KBM-7 (cell line): Measurements from ENCODE around the gene RUFY2.

ENCODE experiments used
- DNase-seq: peaks from one replicate; pipeline ENCODE4 v3.0.0-alpha.2; 2015
- in situ Hi-C: fragments of 300-500 bp; cut with MboI; formaldehyde crosslinking; loops from 2 replicates; pipeline ENCODE4 v1.14.3; 2020; ENCODE audit warnings: low sequenced_read_pairs, low pct_unique_long_range_greater_than_20kb, mixed read lengths

RUFY2 gene

GRCh38 chr10:68366600-68366999 is 40.5 kb downstream of the RUFY2 start:
- in situ Hi-C loops = no loop called here
- no peak for DNase-seq

DNA sequence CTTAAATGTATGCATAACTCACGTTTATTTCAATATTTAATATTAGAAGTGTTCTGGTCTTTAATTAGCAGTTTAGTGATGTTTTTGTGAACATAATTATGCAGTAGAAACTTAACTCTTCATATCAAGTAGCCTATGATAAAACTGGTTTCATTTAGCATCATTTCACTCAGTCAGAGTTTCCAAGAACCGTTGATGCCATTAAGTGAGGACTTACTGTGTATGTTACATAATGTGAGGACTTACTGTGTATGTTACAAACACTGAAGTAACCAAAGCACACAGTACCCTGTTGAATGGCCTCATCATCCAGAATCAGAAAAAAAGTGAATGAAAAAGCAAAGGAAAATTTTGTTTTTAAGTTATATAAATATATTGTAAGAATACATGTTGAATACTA is 41.5 kb downstream of the RUFY2 start:
- no peak for DNase-seq
- in situ Hi-C loops = no loop called here

GRCh38 chr10:68364101-68364886 is 42.8 kb downstream of the RUFY2 start:
- in situ Hi-C loops = no loop called here
- no peak for DNase-seq

DNA sequence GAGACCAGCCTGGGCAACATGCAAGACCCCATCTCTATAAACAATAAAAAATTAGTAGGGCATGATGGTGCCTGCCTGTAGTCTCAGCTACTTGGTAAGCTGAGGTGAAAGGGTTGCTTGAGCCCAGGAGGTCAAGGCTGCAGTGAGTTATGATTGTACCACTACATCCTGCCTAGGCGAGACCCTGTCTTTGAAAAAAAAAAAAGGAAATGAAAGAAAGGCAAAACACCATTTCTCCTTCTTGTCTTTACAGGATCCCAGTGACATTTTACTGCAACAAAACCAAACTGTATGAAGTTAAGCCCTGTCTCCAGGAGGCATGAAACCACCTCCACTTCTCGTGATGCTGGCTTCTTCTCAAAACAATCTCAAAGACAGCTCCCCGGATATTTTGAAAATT is 44.5 kb downstream of the RUFY2 start:
- DNase-seq = no peak
- in situ Hi-C loops = no loop called here

DNA sequence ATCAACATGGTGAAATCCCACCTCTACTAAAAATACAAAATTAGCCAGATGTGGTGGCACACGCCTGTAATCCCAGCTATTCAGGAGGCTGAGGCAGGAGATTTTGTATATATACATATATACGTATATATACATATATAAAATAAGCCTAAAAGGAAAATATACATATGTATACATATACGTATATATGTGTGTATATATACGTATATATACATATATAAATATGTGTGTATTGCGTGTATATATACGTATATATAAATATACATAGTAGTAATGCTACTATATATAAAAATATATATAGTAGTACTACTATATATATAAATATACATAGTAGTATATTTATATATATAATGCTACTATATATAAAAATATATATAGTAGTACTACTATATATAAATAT is 47.9 kb downstream of the RUFY2 start:
- DNase-seq = no peak
- in situ Hi-C loops = no loop called here

DNA sequence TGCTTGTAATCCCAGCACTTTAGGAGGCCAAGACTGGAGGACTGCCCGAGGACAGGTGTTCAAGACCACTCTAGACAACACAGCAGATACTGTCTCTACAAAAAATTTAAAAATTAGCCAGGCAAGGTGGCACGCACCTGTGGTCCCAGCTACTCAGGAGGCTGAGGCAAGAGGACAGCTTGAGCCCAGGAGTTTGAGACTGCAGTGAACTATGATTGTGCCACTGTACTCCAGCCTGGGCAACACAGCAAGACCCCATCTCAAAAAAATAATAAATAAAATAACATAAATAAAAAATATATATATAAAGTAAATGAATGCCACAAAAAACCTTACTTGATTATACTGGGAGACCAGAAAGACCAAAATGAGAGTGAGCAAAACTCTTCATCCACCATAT is 53.5 kb downstream of the RUFY2 start:
- in situ Hi-C loops = no loop called here
- DNase-seq = no peak

DNA sequence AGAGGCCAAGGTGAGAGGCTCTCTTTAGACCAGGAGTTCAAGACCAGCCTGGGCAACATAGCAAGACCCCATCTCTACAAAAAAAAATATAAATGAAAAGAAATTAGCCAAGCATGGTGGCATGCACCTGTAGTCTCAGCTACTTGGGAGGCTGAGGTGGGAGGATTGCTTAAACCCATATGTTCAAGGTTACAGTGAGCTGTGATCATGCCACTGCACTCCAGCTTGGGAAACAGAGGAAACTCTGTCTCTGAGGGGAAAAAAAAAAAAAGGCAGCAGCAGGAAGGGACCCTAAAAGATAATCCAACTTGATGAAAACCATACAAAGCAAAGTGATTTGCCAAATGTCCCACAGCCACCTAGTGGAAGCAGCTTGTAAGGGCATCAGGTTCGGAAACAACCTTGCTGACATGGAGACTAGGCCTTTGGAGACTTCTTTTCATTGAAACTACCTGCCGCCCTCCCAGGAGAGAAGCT is 58.8 kb downstream of the RUFY2 start:
- DNase-seq = peak; percentile 69
- in situ Hi-C loops = no loop called here

- in situ Hi-C loops = no loop called here
- DNase-seq = no peak
Measured at GRCh38 chr10:68346774-68347173, 60.3 kb downstream of the RUFY2 start.

DNA sequence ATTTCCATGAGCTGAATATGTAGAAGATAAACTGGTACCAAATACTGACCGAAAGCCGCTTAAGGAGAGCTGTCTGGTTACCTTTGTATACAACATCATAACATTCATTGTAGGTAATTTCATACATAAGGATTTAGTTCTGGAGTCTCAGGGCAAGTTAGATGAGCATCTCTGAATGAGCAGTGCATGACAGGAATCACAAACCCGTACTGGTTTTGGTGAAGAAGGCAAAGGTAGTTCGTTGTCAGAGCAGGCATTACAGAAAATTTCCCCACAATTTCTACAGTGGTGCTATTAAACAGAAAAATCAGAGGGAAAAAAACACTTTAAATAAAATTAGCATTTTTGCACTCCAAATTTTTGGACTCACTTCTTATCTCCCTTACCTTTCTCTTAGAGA is 61.5 kb downstream of the RUFY2 start:
- in situ Hi-C loops = no loop called here
- DNase-seq = no peak

- in situ Hi-C loops = no loop called here
Measured at GRCh38 chr10:68342909-68343516, 64.1 kb downstream of the RUFY2 start.

DNA sequence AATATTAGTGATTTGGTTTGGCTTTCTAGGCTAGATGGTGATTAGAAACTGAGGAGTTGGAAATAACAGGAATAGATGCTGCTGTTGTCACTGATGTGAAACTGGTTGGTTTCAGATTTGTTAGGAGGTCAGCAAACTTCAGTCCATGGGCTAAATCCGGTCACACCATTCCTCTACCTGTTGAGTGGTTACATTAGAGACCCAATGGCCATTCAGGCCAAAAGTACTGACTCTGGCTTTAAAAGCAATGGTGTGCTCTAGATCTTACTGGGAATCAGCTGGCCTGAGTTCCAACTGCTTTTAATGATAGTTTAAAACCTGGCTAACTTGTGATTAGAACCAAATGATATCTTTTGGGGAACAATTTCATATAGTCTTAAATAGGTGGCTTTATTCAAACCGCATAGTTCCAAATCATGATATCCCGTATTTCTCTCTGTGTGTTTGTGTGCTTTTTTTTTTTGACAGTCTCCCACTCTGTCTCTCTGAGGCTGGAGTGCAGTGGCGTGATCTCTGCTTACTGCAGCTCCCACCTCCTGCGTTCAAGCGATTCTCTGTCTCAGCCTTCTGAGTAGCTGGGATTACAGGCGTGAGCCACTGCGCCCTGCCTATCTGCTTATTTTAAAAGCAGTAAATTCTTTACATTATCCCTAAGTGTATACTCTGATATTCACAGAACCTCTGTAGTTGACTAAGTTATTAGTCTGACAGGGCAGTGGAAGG is 66.6 kb downstream of the RUFY2 start:
- in situ Hi-C loops = no loop called here
- DNase-seq = no peak

More at GRCh38 chr10:68342909-68343516, 64.1 kb downstream of the RUFY2 start:
- DNase-seq = no peak

GRCh38 chr10:68336754-68337351 is 70.2 kb downstream of the RUFY2 start:
- in situ Hi-C loops = no loop called here
- no peak for DNase-seq

GRCh38 chr10:68334672-68335467 is 72.2 kb downstream of the RUFY2 start:
- no peak for DNase-seq
- in situ Hi-C loops = no loop called here

DNA sequence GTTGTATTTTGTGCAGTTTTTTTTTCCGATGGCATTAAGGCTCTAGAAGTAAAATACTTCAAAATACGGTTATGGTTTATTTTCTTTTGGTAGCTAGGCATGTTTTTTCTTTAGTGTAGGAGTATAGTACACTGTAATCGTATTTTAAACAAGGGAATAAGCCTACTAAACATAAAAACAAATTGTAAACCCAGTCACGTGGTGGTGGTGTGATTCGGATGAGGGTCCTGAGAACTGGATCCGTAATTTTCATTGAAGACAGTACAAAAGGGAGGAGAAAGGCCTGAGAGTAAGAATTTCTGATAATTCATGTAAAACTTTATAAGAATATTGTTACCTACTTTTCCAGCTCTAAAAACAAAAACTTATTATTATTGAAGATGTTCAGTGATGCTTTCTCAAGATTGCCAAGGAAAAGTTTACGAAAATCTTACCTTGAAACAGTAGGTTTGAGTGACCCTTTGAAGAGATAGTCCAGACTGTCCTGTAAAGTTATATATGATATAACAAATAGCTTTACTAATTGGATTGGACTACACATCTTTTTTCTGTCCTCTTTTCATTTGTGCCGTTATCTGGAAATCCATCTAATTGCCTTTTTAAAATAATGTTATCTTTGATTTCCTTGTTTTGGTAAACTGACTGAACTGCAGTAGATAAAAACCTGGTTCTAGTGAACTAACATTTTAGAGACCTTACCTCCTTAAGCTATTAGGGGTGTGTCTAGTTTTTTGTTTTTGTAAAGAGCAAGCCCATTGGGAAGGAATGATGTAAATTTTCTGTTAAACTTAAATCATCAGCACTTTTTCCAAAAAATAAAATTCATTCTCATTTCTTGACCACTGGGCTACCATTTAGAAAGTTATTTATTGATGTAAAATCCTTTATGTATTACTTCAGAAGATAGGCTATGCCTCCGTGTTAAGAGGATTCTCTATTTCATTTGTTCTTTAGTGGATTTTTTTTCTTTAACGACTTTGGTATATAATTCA is 73.3 kb downstream of the RUFY2 start:
- in situ Hi-C loops = no loop called here

GRCh38 chr10:68333058-68333395 is 74.0 kb downstream of the RUFY2 start:
- in situ Hi-C loops = no loop called here
- no peak for DNase-seq

More for the DNA sequence above, 73.3 kb downstream of the RUFY2 start:
- DNase-seq = no peak

GRCh38 chr10:68332259-68333057 is 74.6 kb downstream of the RUFY2 start, which contains the start of gene PBLD:
PBLD (minus strand) TSS chr10:68332928; CDS start chr10:68306844, 26,084 bp downstream.
- peak; percentile 83 for DNase-seq
- in situ Hi-C loops = no loop called here
